Lower leg skin (tissue), 3 donors: ENCODE results near the gene THSD7B.

ENCODE experiments used
- CTCF ChIP-seq, 3 donors: fragments of 450-650 bp; IDR thresholded peaks; one replicate each; pipeline ENCODE4 v1.5.1; 2016; ENCODE audit warnings: antibody characterized with exemption in 3 of 3, mild to moderate bottlenecking in 3 of 3, moderate library complexity in 2 of 3
- POLR2A ChIP-seq, 2 donors: fragments of 450-650 bp; IDR thresholded peaks; one replicate each; pipeline ENCODE4 v1.6.1; 2016 to 2017; ENCODE audit warnings: antibody characterized with exemption in 2 of 2, mild to moderate bottlenecking in 1 of 2, moderate library complexity in 1 of 2

DNA sequence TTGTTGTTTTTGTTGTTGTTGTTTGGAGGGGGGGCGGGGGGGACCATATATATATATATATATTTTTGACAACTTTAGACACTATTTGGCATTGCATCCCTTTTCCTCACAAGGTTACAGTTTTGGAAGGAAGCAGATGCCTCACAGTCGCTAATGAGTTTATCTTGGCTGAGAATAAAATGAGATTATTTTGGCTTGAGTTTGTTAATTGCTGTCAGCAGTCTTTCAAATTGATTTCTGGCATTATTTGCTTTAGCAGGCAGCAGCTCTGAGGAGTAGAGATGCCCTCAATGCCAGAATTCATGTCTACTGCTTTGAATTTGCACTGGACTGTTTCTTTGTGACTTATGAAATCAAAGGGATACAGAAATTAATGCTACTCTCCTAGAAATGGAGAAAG, 603.8 kb downstream of the THSD7B start:
- TF ChIP-seq POLR2A (IDR thresholded peaks at IDR 0.05) (no peak), CTCF (IDR thresholded peaks at IDR 0.05) (no peak)
